MM.1S (cell line): ENCODE results near the gene PIK3CG.

Source experiments
- EZH2 ChIP-seq: fragments of 300-600 bp; sonication (generic); optimal IDR thresholded peaks from 2 replicates; pipeline ENCODE3; 2017; ENCODE audit warnings: low read depth, mild to moderate bottlenecking, antibody characterized with exemption, low read length, mixed read lengths
- TF ChIP-seq, protein P1 (sequence below): fragments of 300-600 bp; sonication (generic); IDR thresholded peaks from 2 replicates; pipeline ENCODE4 v1.5.1; 2016; ENCODE audit warnings: antibody characterized with exemption, low read length, mixed read lengths

- TF ChIP-seq, protein P1, sequence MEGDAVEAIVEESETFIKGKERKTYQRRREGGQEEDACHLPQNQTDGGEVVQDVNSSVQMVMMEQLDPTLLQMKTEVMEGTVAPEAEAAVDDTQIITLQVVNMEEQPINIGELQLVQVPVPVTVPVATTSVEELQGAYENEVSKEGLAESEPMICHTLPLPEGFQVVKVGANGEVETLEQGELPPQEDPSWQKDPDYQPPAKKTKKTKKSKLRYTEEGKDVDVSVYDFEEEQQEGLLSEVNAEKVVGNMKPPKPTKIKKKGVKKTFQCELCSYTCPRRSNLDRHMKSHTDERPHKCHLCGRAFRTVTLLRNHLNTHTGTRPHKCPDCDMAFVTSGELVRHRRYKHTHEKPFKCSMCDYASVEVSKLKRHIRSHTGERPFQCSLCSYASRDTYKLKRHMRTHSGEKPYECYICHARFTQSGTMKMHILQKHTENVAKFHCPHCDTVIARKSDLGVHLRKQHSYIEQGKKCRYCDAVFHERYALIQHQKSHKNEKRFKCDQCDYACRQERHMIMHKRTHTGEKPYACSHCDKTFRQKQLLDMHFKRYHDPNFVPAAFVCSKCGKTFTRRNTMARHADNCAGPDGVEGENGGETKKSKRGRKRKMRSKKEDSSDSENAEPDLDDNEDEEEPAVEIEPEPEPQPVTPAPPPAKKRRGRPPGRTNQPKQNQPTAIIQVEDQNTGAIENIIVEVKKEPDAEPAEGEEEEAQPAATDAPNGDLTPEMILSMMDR, result no peak
- TF ChIP-seq EZH2, result no peak
These were observed 89.8 kb downstream of the PIK3CG start for GRCh38 chr7:106954840-106955239.
